A673 (cell line): Measurements from ENCODE around the gene RPL32.

Experiments used
- CTCF ChIP-seq: fragments of 300-800, 200-600 bp; sonication (generic); conservative IDR thresholded peaks from 2 replicates; pipeline ENCODE4 v1.5.1; 2017; ENCODE audit warnings: low read depth, mild to moderate bottlenecking, antibody characterized with exemption, low read length, moderate library complexity, mixed read lengths
- EZH2 ChIP-seq: fragments of 200-600 bp; sonication (generic); IDR thresholded peaks from 2 replicates; pipeline ENCODE4 v1.6.1; 2017; ENCODE audit warnings: borderline replicate concordance, low read depth, mild to moderate bottlenecking, mixed read lengths, antibody characterized with exemption, low read length; ENCODE audit not compliant: poor library complexity, severe bottlenecking

- no peak for TF ChIP-seq CTCF
- no peak for TF ChIP-seq EZH2
Measured at GRCh38 chr3:12861611-12862010, 20.2 kb upstream of the RPL32 start.
